KMS-11 (cell line): ENCODE measurements around the gene CCND3.

Experiments
- H2AFZ ChIP-seq: fragments of 200-600 bp; sonication (generic); 2 replicates; pipeline ENCODE4 v1.6.1; 2016; ENCODE audit warnings: antibody characterized with exemption, mixed run types, low read depth
- H3K27ac ChIP-seq: fragments of 200-600 bp; sonication (generic); 2 replicates; pipeline ENCODE4 v1.6.1; 2016; ENCODE audit warnings: mild to moderate bottlenecking, mixed run types
- H3K27me3 ChIP-seq: fragments of 200-600 bp; sonication (generic); 2 replicates; pipeline ENCODE4 v1.6.1; 2017; ENCODE audit warnings: mild to moderate bottlenecking, low read depth, mixed run types, moderate library complexity; ENCODE audit not compliant: insufficient read depth
- H3K36me3 ChIP-seq: fragments of 200-600 bp; sonication (generic); 2 replicates; pipeline ENCODE4 v1.6.1; 2017; ENCODE audit warnings: mild to moderate bottlenecking, mixed run types; ENCODE audit not compliant: insufficient read depth
- H3K4me1 ChIP-seq: fragments of 200-600 bp; sonication (generic); 2 replicates; pipeline ENCODE4 v1.6.1; 2016; ENCODE audit warnings: mild to moderate bottlenecking, low read depth, mixed run types; ENCODE audit not compliant: poor library complexity, severe bottlenecking
- H3K4me2 ChIP-seq: fragments of 200-600 bp; sonication (generic); 2 replicates; pipeline ENCODE4 v1.7.0; 2016; ENCODE audit warnings: mild to moderate bottlenecking, mixed run types
- H3K4me3 ChIP-seq: fragments of 200-600 bp; sonication (generic); IDR thresholded peaks from 2 replicates; pipeline ENCODE4 v1.6.1; 2017; ENCODE audit warnings: low read depth, low read length, mixed read lengths; ENCODE audit not compliant: insufficient read depth
- H3K79me2 ChIP-seq: fragments of 200-600 bp; sonication (generic); 2 replicates; pipeline ENCODE4 v1.6.1; 2016; ENCODE audit warnings: low read depth, mixed run types; ENCODE audit not compliant: insufficient read depth
- H3K9ac ChIP-seq: fragments of 200-600 bp; sonication (generic); 2 replicates; pipeline ENCODE4 v1.6.1; 2016; ENCODE audit warnings: mild to moderate bottlenecking, mixed run types
- H4K20me1 ChIP-seq: fragments of 200-600 bp; sonication (generic); 2 replicates; pipeline ENCODE4 v1.6.1; 2016; ENCODE audit warnings: mild to moderate bottlenecking, mixed run types; ENCODE audit not compliant: insufficient read depth
- TF ChIP-seq, protein P1 (sequence below): fragments of 200-600 bp; sonication (generic); conservative IDR thresholded peaks from 2 replicates; pipeline ENCODE4 v1.6.1; 2017; ENCODE audit warnings: low read depth, mild to moderate bottlenecking, antibody characterized with exemption, low read length, moderate library complexity, mixed read lengths

The CCND3 gene

DNA sequence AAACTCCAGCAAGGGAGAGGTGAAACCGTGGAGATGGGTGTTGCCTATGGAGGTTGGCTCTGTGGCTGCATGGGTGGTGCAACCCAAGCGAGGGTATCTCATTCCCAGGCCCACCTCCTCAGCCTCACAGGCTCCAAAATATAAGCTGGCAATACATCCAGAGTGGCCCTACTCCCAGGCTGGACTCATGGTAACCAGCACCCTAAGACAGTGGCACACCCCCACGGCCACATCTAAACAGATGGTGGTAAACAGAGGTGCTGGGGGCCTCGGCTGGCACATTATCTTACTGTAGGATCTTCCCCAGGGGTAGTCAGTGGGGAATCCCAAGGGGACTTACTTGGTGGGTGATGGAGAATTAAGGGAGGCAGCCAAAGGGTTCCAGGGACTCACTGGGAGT lies 33.7 kb upstream of the CCND3 start:
- Histone ChIP-seq H2AFZ (no peak overlapping the region), H3K4me3 (no peak overlapping the region), H3K27me3 (no peaks in the 10 kb centered on the region), H3K36me3 (no peaks in the 10 kb centered on the region), H3K4me1 (no peaks in the 10 kb centered on the region), H3K9ac (no peak overlapping the region), H3K27ac (no peak overlapping the region), H3K4me2 (no peak overlapping the region), H3K79me2 (no peaks in the 10 kb centered on the region), H4K20me1 (no peaks in the 10 kb centered on the region)
- TF ChIP-seq, protein P1, sequence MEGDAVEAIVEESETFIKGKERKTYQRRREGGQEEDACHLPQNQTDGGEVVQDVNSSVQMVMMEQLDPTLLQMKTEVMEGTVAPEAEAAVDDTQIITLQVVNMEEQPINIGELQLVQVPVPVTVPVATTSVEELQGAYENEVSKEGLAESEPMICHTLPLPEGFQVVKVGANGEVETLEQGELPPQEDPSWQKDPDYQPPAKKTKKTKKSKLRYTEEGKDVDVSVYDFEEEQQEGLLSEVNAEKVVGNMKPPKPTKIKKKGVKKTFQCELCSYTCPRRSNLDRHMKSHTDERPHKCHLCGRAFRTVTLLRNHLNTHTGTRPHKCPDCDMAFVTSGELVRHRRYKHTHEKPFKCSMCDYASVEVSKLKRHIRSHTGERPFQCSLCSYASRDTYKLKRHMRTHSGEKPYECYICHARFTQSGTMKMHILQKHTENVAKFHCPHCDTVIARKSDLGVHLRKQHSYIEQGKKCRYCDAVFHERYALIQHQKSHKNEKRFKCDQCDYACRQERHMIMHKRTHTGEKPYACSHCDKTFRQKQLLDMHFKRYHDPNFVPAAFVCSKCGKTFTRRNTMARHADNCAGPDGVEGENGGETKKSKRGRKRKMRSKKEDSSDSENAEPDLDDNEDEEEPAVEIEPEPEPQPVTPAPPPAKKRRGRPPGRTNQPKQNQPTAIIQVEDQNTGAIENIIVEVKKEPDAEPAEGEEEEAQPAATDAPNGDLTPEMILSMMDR: no peak

- Histone ChIP-seq H2AFZ (no peak overlapping the region), H3K27ac (no peak overlapping the region), H3K79me2 (no peaks in the 10 kb centered on the region), H3K4me1 (no peaks in the 10 kb centered on the region), H3K4me2 (no peak overlapping the region), H3K27me3 (no peaks in the 10 kb centered on the region), H4K20me1 (no peaks in the 10 kb centered on the region), H3K36me3 (no peaks in the 10 kb centered on the region), H3K4me3 (no peak overlapping the region), H3K9ac (no peak overlapping the region)
- TF ChIP-seq, protein P1: no peak
These were observed 32.7 kb upstream of the CCND3 start for GRCh38 chr6:41974281-41974825.

- no peak overlapping the region for H3K9ac ChIP-seq
- no peaks in the 10 kb centered on the region for H3K36me3 ChIP-seq
- H3K27me3 ChIP-seq: no peaks in the 10 kb centered on the region
- H3K79me2 ChIP-seq: no peaks in the 10 kb centered on the region
- H3K4me1 ChIP-seq: no peaks in the 10 kb centered on the region
- no peak overlapping the region for H3K4me2 ChIP-seq
- H2AFZ ChIP-seq: no peak overlapping the region
- no peak overlapping the region for H3K4me3 ChIP-seq
- H3K27ac ChIP-seq: no peak overlapping the region
- no peaks in the 10 kb centered on the region for H4K20me1 ChIP-seq
- TF ChIP-seq, protein P1: no peak
These were observed 31.2 kb upstream of the CCND3 start for GRCh38 chr6:41972826-41973225.

- Histone ChIP-seq H3K79me2 (no peaks in the 10 kb centered on the region), H3K4me3 (no peak overlapping the region), H3K4me2 (no peak overlapping the region), H3K9ac (no peak overlapping the region), H3K27me3 (no peaks in the 10 kb centered on the region), H3K27ac (no peak overlapping the region), H2AFZ (no peak overlapping the region), H3K36me3 (no peaks in the 10 kb centered on the region), H3K4me1 (peaks cover 5% of the 10 kb centered on the region), H4K20me1 (no peaks in the 10 kb centered on the region)
- TF ChIP-seq, protein P1: no peak
These were observed 28.8 kb upstream of the CCND3 start for GRCh38 chr6:41970436-41970846.
